Stimulated activated CD4-positive, alpha-beta T cell treated with anti-CD3 and anti-CD28 coated beads, Interleukin-15, amount 100 ng/mL, for 1 hour (primary cell): ENCODE measurements around the gene LEMD2.

ENCODE experiments used
- DNase-seq, 2 donors: peaks; one replicate each; pipeline ENCODE4 v3.0.0-alpha.2; 2020; ENCODE audit warnings: low read depth in 1 of 2, low spot score in 1 of 2

LEMD2 gene

GRCh38 chr6:33777398-33778388 is 11.2 kb downstream of the LEMD2 start:
- no peak for DNase-seq

- DNase-seq = no peak
Observed at GRCh38 chr6:33776764-33777163, 12.2 kb downstream of the LEMD2 start.

- no peak for DNase-seq
Observed at GRCh38 chr6:33776186-33776585, 12.7 kb downstream of the LEMD2 start.

GRCh38 chr6:33774774-33775173 is 14.2 kb downstream of the LEMD2 start:
- DNase-seq = no peak

GRCh38 chr6:33772902-33773472 is 15.9 kb downstream of the LEMD2 start:
- DNase-seq = no peak

GRCh38 chr6:33772082-33772830 is 16.7 kb downstream of the LEMD2 start:
- DNase-seq = no peak

- peak; percentile 28 to 58 for DNase-seq
Observed at GRCh38 chr6:33771146-33772081, 17.5 kb downstream of the LEMD2 start.

- DNase-seq = no peak
Observed at GRCh38 chr6:33770833-33771145, 18.1 kb downstream of the LEMD2 start.

- no peak for DNase-seq
Observed at GRCh38 chr6:33770124-33770832, 18.7 kb downstream of the LEMD2 start.

GRCh38 chr6:33769248-33769821 is 19.6 kb downstream of the LEMD2 start:
- DNase-seq = no peak

- DNase-seq = peak; percentile 48 to 59
Observed at GRCh38 chr6:33768644-33769120, 20.2 kb downstream of the LEMD2 start.

GRCh38 chr6:33766921-33767907 is 21.7 kb downstream of the LEMD2 start:
- DNase-seq = no peak

GRCh38 chr6:33765368-33765767 is 23.6 kb downstream of the LEMD2 start:
- DNase-seq = no peak

- no peak for DNase-seq
Observed at GRCh38 chr6:33764036-33764435, 24.9 kb downstream of the LEMD2 start.

- no peak for DNase-seq
Observed at GRCh38 chr6:33763483-33763882, 25.4 kb downstream of the LEMD2 start.

GRCh38 chr6:33762713-33763112 is 26.2 kb downstream of the LEMD2 start:
- DNase-seq = no peak

GRCh38 chr6:33761922-33762629 is 26.9 kb downstream of the LEMD2 start:
- DNase-seq = peak in 1 of 2 donors; percentile 15

- DNase-seq = no peak
Observed at GRCh38 chr6:33761581-33761921, 27.4 kb downstream of the LEMD2 start.
